K562 (cell line): ENCODE data around the gene TESK2. TPM values are rescaled to one million over a fixed set of nuclear protein-coding genes. Genes with fewer than 3 reads are reported as not detected.

Experiments
- CREM ChIP-seq: IDR thresholded peaks from 2 replicates; pipeline ENCODE4 v1.6.1; 2014; ENCODE audit warnings: antibody characterized with exemption, low read depth
- DACH1 ChIP-seq: fragments of 450-650 bp; IDR thresholded peaks from 2 replicates; pipeline ENCODE4 v1.6.1; 2018; ENCODE audit not compliant: partially characterized antibody
- DLX4 ChIP-seq: fragments of 250-450 bp; sonication (Bioruptor Pico); IDR thresholded peaks from 2 replicates; pipeline ENCODE4 v1.6.1; 2021; ENCODE audit warnings: mild to moderate bottlenecking
- FOXA1 ChIP-seq: fragments of 450-650 bp; IDR thresholded peaks from 2 replicates; pipeline ENCODE4 v1.6.1; 2016; ENCODE audit warnings: mild to moderate bottlenecking, borderline replicate concordance
- KDM2B ChIP-seq: fragments of 250-450 bp; sonication (Bioruptor Pico); IDR thresholded peaks from 2 replicates; pipeline ENCODE4 v1.8.0; 2021; ENCODE audit warnings: mild to moderate bottlenecking, moderate library complexity
- KLF10 ChIP-seq: fragments of 250-450 bp; sonication (Bioruptor Pico); IDR thresholded peaks from 2 replicates; pipeline ENCODE4 v1.6.1; 2021; ENCODE audit warnings: matching md5 sums
- MCM7 ChIP-seq, 2 experiments: fragments of 450-650 bp; IDR thresholded peaks; 2 replicates each; pipeline ENCODE4 v1.6.1; 2016 to 2018
- NCOA1 ChIP-seq: fragments of 450-650 bp; IDR thresholded peaks from 2 replicates; pipeline ENCODE4 v1.6.1; 2016; ENCODE audit warnings: low read depth
- NFYB ChIP-seq: IDR thresholded peaks from 2 replicates; pipeline ENCODE4 v1.6.1; 2011; ENCODE audit warnings: mild to moderate bottlenecking, moderate library complexity; ENCODE audit not compliant: insufficient read length; ENCODE audit errors: extremely low read depth
- POLR2A ChIP-seq: fragments of 450-650 bp; conservative IDR thresholded peaks from 2 replicates; pipeline ENCODE4 v1.6.1; 2016
- POLR2B ChIP-seq: fragments of 450-650 bp; IDR thresholded peaks from 2 replicates; pipeline ENCODE4 v1.6.1; 2018; ENCODE audit warnings: low read depth; ENCODE audit not compliant: partially characterized antibody
- RBM17 ChIP-seq: fragments of 200-400 bp; formaldehyde crosslinking; IDR thresholded peaks from 2 replicates; pipeline ENCODE4 v1.6.1; 2017; ENCODE audit warnings: low read depth, mild to moderate bottlenecking, low read length, borderline replicate concordance
- TAF1 ChIP-seq: IDR thresholded peaks from 2 replicates; pipeline ENCODE4 v1.6.1; 2011; ENCODE audit warnings: mild to moderate bottlenecking, low read length, moderate library complexity; ENCODE audit not compliant: insufficient read depth, control insufficient read depth, severe bottlenecking; ENCODE audit errors: extremely low read depth
- WHSC1 ChIP-seq: IDR thresholded peaks from one replicate; pipeline ENCODE4 v1.6.1; 2012; ENCODE audit warnings: low read length, control low read depth, inconsistent platforms
- ZNF134 ChIP-seq: fragments of 250-450 bp; sonication (Bioruptor Pico); conservative IDR thresholded peaks from 2 replicates; pipeline ENCODE4 v1.4.0; 2020
- ZNF384 ChIP-seq: IDR thresholded peaks from 2 replicates; pipeline ENCODE4 v1.6.1; 2012; ENCODE audit warnings: low read depth, low read length, improper control_type of control experiment
- polyA plus RNA-seq, 8 experiments: library from polyadenylated mRNA; depleted of rRNA in 4 of 8; stranded (reverse) in 5 of 8; unstranded in 3 of 8; fragments of >200 nt; fragmentation: Nextera tagmentation in 2 of 8; fragmentation: Illumina TruSeq in 1 of 8; extraction: Ambion mirVana in 2 of 8; extraction: Trizol in 1 of 8; gene quantifications; 2 replicates each; pipeline versions ENCODE4 v1.2.1 to v1.2.3, GENCODE V29; 2011 to 2014; ENCODE audit warnings: inconsistent platforms in 1 of 8, missing spikeins in 1 of 8
- total RNA-seq, 7 experiments: library from RNA; depleted of rRNA in 6 of 7; stranded (reverse); fragments of >200 nt in 6 of 7; fragmentation: Illumina TruSeq in 2 of 7; extraction: Trizol in 2 of 7; gene quantifications; 2 replicates each; pipeline versions ENCODE4 v1.2.1 to v1.2.3, GENCODE V29; 2011 to 2021; ENCODE audit warnings: low replicate concordance in 1 of 7
- TF ChIP-seq, protein P1 (sequence below): fragments of 200-800 bp; sonication (Bioruptor generic); IDR thresholded peaks from 2 replicates; pipeline ENCODE4 v1.6.1; 2017; ENCODE audit warnings: missing genetic modification characterization, missing compliant biosample characterization
- TF ChIP-seq, protein P2 (sequence below): sonication (generic); formaldehyde crosslinking; IDR thresholded peaks from 2 replicates; pipeline ENCODE4 v1.8.0; 2023; ENCODE audit warnings: missing genetic modification reagents, mild to moderate bottlenecking, borderline replicate concordance

TESK2 gene
- total and polyA plus RNA-seq, 9 of the 15 experiments (the other 6 are each of a cell fraction or from before 2014, with no cell fraction given), result 1.6 to 5.3 (median 3.7) TPM

DNA sequence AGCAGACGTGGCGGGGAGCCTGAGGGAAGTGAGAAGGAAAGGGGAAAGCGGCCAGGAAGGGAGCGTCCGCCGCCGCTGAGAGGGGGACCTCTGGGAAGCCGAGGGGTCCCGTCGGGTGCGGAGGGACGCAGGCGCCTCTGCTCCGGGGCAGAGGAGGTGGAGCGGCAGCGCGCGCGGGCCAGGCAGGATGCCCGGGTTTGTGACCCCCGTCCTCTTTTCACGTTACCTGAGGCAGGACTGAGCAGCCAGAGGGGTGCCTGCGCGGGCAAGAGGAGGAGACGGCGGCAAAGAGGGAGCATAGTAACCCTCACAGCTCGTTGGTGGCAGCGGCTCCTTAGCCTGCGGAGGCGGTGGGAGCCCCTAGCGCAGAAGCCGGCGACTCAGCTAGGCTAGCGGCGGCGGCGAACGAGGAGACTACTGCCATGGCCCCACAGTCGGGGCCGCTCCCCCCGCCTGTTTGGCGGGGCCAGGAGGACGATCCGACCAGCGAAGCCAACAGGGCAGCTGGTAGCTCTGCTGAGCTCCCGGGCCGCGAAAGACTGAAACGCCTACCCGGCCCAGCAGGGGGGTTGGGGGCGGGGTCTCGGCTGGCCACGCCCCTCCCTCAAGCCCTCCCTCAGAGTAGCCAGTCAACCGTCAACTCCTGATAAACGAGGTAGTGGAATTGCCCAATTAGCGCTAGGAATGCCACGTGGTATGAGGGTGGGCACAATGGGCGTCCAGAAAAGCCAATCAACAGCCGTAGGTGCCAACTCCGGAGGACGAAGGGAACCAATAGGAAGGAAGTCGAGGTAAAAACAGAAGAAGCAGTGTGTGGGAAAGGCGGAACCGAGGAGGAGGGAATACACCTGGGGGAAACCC lies at the start of gene TESK2 (continued):
- no peak for TF ChIP-seq RBM17
- TF ChIP-seq KLF10 (CRISPR knock-in tag), result no peak
- peak; percentile 33 for TF ChIP-seq NFYB
- peak; percentile 73 for TF ChIP-seq TAF1
- TF ChIP-seq WHSC1, result no peak
- no peak for TF ChIP-seq FOXA1
- TF ChIP-seq, protein P1, sequence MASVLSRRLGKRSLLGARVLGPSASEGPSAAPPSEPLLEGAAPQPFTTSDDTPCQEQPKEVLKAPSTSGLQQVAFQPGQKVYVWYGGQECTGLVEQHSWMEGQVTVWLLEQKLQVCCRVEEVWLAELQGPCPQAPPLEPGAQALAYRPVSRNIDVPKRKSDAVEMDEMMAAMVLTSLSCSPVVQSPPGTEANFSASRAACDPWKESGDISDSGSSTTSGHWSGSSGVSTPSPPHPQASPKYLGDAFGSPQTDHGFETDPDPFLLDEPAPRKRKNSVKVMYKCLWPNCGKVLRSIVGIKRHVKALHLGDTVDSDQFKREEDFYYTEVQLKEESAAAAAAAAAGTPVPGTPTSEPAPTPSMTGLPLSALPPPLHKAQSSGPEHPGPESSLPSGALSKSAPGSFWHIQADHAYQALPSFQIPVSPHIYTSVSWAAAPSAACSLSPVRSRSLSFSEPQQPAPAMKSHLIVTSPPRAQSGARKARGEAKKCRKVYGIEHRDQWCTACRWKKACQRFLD, result peak; percentile 64; the same call in 1 of the 2 replicates
- peak; percentile 72 for TF ChIP-seq POLR2A
- no peak for TF ChIP-seq KDM2B (CRISPR knock-in tag)
- TF ChIP-seq POLR2B, result no peak
- no peak for TF ChIP-seq ZNF134 (CRISPR knock-in tag)
- no peak for TF ChIP-seq MCM7 (IDR thresholded peaks at IDR 0.05)
- TF ChIP-seq, protein P2, sequence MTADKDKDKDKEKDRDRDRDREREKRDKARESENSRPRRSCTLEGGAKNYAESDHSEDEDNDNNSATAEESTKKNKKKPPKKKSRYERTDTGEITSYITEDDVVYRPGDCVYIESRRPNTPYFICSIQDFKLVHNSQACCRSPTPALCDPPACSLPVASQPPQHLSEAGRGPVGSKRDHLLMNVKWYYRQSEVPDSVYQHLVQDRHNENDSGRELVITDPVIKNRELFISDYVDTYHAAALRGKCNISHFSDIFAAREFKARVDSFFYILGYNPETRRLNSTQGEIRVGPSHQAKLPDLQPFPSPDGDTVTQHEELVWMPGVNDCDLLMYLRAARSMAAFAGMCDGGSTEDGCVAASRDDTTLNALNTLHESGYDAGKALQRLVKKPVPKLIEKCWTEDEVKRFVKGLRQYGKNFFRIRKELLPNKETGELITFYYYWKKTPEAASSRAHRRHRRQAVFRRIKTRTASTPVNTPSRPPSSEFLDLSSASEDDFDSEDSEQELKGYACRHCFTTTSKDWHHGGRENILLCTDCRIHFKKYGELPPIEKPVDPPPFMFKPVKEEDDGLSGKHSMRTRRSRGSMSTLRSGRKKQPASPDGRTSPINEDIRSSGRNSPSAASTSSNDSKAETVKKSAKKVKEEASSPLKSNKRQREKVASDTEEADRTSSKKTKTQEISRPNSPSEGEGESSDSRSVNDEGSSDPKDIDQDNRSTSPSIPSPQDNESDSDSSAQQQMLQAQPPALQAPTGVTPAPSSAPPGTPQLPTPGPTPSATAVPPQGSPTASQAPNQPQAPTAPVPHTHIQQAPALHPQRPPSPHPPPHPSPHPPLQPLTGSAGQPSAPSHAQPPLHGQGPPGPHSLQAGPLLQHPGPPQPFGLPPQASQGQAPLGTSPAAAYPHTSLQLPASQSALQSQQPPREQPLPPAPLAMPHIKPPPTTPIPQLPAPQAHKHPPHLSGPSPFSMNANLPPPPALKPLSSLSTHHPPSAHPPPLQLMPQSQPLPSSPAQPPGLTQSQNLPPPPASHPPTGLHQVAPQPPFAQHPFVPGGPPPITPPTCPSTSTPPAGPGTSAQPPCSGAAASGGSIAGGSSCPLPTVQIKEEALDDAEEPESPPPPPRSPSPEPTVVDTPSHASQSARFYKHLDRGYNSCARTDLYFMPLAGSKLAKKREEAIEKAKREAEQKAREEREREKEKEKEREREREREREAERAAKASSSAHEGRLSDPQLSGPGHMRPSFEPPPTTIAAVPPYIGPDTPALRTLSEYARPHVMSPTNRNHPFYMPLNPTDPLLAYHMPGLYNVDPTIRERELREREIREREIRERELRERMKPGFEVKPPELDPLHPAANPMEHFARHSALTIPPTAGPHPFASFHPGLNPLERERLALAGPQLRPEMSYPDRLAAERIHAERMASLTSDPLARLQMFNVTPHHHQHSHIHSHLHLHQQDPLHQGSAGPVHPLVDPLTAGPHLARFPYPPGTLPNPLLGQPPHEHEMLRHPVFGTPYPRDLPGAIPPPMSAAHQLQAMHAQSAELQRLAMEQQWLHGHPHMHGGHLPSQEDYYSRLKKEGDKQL, result peak; percentile 81; the same call in 1 of the 2 replicates
- TF ChIP-seq ZNF384, result no peak
- TF ChIP-seq DACH1, result no peak
- TF ChIP-seq NCOA1, result no peak
- no peak for TF ChIP-seq DLX4 (CRISPR knock-in tag)
- peak; percentile 32; the same call in 1 of the 2 replicates for TF ChIP-seq CREM
